Esophagus (tissue), 2 donors: Measurements from ENCODE around the gene RAC2. TPM values are rescaled to one million over a fixed set of nuclear protein-coding genes. Genes with fewer than 3 reads are reported as not detected.

Experiments
- H3K27ac ChIP-seq, 2 donors: one replicate each; pipeline ENCODE4 v1.5.1; 2013; ENCODE audit warnings: low read depth in 2 of 2, mild to moderate bottlenecking in 2 of 2, inconsistent platforms in 1 of 2, low read length in 1 of 2, moderate library complexity in 1 of 2
- H3K27me3 ChIP-seq, 2 donors: one replicate each; pipeline ENCODE4 v1.6.1; 2013; ENCODE audit warnings: low read length in 2 of 2, control low read depth in 1 of 2, mild to moderate bottlenecking in 1 of 2; ENCODE audit not compliant: insufficient read depth in 2 of 2, control insufficient read depth in 1 of 2
- H3K36me3 ChIP-seq, 2 donors: one replicate each; pipeline ENCODE4 v1.6.1; 2013; ENCODE audit warnings: low read length in 1 of 2; ENCODE audit not compliant: control insufficient read depth in 2 of 2, insufficient read depth in 2 of 2
- H3K4me1 ChIP-seq, 2 donors: one replicate each; pipeline ENCODE4 v1.6.1; 2013; ENCODE audit warnings: low read length in 1 of 2; ENCODE audit not compliant: control insufficient read depth in 2 of 2, insufficient read depth in 2 of 2
- H3K4me3 ChIP-seq, 2 donors: one replicate each; pipeline ENCODE4 v1.5.1; 2013; ENCODE audit warnings: low read length in 2 of 2, mild to moderate bottlenecking in 2 of 2, low read depth in 1 of 2, moderate library complexity in 1 of 2
- H3K9me3 ChIP-seq, 2 donors: one replicate each; pipeline ENCODE4 v1.6.1; 2013; ENCODE audit warnings: mild to moderate bottlenecking in 2 of 2, low read depth in 1 of 2, low read length in 1 of 2, moderate library complexity in 1 of 2; ENCODE audit not compliant: control insufficient read depth in 2 of 2, insufficient read depth in 1 of 2
- WGBS, 2 donors: extraction: QIAGEN DNeasy Blood & Tissue Kit; methylation state at CpG; one replicate each; pipeline ENCODE4 v1.1.7; 2013; 5-methylcytosine and 5-hydroxymethylcytosine counted together
- polyA plus RNA-seq, 2 donors: library from polyadenylated mRNA; stranded (reverse); fragments of 200-250 nt; gene quantifications; one replicate each; pipeline ENCODE4 v1.2.3, GENCODE V29; 2013
- donor health status: healthy with polysubstance abuse.
- donor health status: Bipolar disorder and iron deficiency.

RAC2 gene
- polyA plus RNA-seq, 2 donors, result 7.2 to 9.4 TPM

GRCh38 chr22:37231406-37232139 lies 12.5 kb downstream of the RAC2 start:
- 73 to 76% methylated on average over 21 of the region's 21 CpGs for WGBS, 2 donors
- no peak overlapping the region for H3K4me3 ChIP-seq
- H3K4me1 ChIP-seq, result peaks cover 2 to 6% of the 10 kb centered on the region in 2 donors
- H3K36me3 ChIP-seq, result peaks cover 0 to 6% of the 10 kb centered on the region in 2 donors
- peak overlapping the region in 1 of 2 donors; percentile 29 for H3K27ac ChIP-seq
- no peaks in the 10 kb centered on the region for H3K9me3 ChIP-seq
- no peaks in the 10 kb centered on the region for H3K27me3 ChIP-seq

- 62 to 69% methylated on average over 14 of the region's 14 CpGs for WGBS, 2 donors
- no peak overlapping the region for H3K27ac ChIP-seq
- H3K4me3 ChIP-seq, result no peak overlapping the region
- H3K4me1 ChIP-seq, result peaks cover 2 to 4% of the 10 kb centered on the region in 2 donors
- no peaks in the 10 kb centered on the region for H3K27me3 ChIP-seq
- peaks cover 0 to 6% of the 10 kb centered on the region in 2 donors for H3K36me3 ChIP-seq
- H3K9me3 ChIP-seq, result no peaks in the 10 kb centered on the region
These were observed 13.2 kb downstream of the RAC2 start for GRCh38 chr22:37230673-37231405.

GRCh38 chr22:37229805-37230672 lies 14.0 kb downstream of the RAC2 start:
- Histone ChIP-seq H3K9me3 (no peaks in the 10 kb centered on the region), H3K36me3 (peaks cover 0 to 6% of the 10 kb centered on the region in 2 donors), H3K4me3 (no peak overlapping the region), H3K4me1 (peaks cover 2 to 4% of the 10 kb centered on the region in 2 donors), H3K27ac (peak overlapping the region; percentile 58 to 66), H3K27me3 (no peaks in the 10 kb centered on the region)
- WGBS, 2 donors, result 46 to 54% methylated on average over 8 of the region's 8 CpGs

GRCh38 chr22:37229012-37229804 lies 14.9 kb downstream of the RAC2 start:
- H3K27me3 ChIP-seq, result no peaks in the 10 kb centered on the region
- H3K4me3 ChIP-seq, result no peak overlapping the region
- H3K27ac ChIP-seq, result peak overlapping the region; percentile 58 to 66
- H3K36me3 ChIP-seq, result peaks cover 0 to 6% of the 10 kb centered on the region in 2 donors
- H3K4me1 ChIP-seq, result peaks cover 2 to 4% of the 10 kb centered on the region in 2 donors
- 59 to 60% methylated on average over 7 of the region's 7 CpGs for WGBS, 2 donors
- H3K9me3 ChIP-seq, result no peaks in the 10 kb centered on the region

GRCh38 chr22:37228106-37229011 lies 15.7 kb downstream of the RAC2 start:
- peaks cover 0 to 6% of the 10 kb centered on the region in 2 donors for H3K36me3 ChIP-seq
- H3K4me3 ChIP-seq, result no peak overlapping the region
- no peaks in the 10 kb centered on the region for H3K9me3 ChIP-seq
- 50 to 54% methylated on average over 20 of the region's 20 CpGs for WGBS, 2 donors
- no peaks in the 10 kb centered on the region for H3K27me3 ChIP-seq
- peak overlapping the region; percentile 13 to 58 for H3K27ac ChIP-seq
- peaks cover 2 to 4% of the 10 kb centered on the region in 2 donors for H3K4me1 ChIP-seq

GRCh38 chr22:37226514-37226913 lies 17.6 kb downstream of the RAC2 start:
- H3K9me3 ChIP-seq, result peaks cover 0 to under 1% of the 10 kb centered on the region in 2 donors
- WGBS, 2 donors, result 83 to 93% methylated on average over 14 of the region's 14 CpGs
- peaks cover 0 to 2% of the 10 kb centered on the region in 2 donors for H3K36me3 ChIP-seq
- H3K4me1 ChIP-seq, result peaks cover 2 to 4% of the 10 kb centered on the region in 2 donors
- no peak overlapping the region for H3K27ac ChIP-seq
- no peaks in the 10 kb centered on the region for H3K27me3 ChIP-seq
- H3K4me3 ChIP-seq, result no peak overlapping the region

GRCh38 chr22:37226087-37226486 lies 18.0 kb downstream of the RAC2 start:
- H3K4me3 ChIP-seq, result no peak overlapping the region
- no peak overlapping the region for H3K27ac ChIP-seq
- WGBS, 2 donors, result 86 to 88% methylated on average over 4 of the region's 4 CpGs
- no peaks in the 10 kb centered on the region for H3K27me3 ChIP-seq
- H3K36me3 ChIP-seq, result no peaks in the 10 kb centered on the region
- H3K9me3 ChIP-seq, result peaks cover 0 to 4% of the 10 kb centered on the region in 2 donors
- peaks cover 2 to 4% of the 10 kb centered on the region in 2 donors for H3K4me1 ChIP-seq

- H3K9me3 ChIP-seq, result peaks cover 0 to 4% of the 10 kb centered on the region in 2 donors
- WGBS, 2 donors, result 50 to 74% methylated on average over 8 of the region's 8 CpGs
- H3K27me3 ChIP-seq, result no peaks in the 10 kb centered on the region
- H3K36me3 ChIP-seq, result no peaks in the 10 kb centered on the region
- peaks cover 2 to 7% of the 10 kb centered on the region in 2 donors for H3K4me1 ChIP-seq
- H3K27ac ChIP-seq, result no peak overlapping the region
- no peak overlapping the region for H3K4me3 ChIP-seq
These were observed 18.6 kb downstream of the RAC2 start for GRCh38 chr22:37225481-37225880.
